Measurements from ENCODE around the gene C5orf63.

DNA sequence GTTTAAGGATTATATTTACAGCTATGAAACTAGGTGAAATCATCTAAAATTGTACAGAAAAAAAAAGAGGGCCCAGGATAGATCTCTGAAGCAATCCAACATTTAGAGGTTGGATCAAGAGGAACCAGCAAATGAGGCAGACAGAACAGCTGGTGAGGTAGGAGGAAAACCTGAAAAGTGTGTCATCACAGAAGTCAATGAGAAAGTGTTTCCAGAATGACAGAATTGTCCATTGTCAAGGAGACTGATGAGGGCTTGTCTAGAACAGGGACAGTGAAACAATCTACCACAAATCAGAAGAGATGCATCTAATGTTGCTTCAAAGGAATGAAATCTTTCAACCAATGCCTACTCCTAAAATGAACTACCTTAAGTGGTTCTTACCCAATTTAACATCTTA lies 6.6 kb downstream of the C5orf63 start:
- TF ChIP-seq, protein P1, sequence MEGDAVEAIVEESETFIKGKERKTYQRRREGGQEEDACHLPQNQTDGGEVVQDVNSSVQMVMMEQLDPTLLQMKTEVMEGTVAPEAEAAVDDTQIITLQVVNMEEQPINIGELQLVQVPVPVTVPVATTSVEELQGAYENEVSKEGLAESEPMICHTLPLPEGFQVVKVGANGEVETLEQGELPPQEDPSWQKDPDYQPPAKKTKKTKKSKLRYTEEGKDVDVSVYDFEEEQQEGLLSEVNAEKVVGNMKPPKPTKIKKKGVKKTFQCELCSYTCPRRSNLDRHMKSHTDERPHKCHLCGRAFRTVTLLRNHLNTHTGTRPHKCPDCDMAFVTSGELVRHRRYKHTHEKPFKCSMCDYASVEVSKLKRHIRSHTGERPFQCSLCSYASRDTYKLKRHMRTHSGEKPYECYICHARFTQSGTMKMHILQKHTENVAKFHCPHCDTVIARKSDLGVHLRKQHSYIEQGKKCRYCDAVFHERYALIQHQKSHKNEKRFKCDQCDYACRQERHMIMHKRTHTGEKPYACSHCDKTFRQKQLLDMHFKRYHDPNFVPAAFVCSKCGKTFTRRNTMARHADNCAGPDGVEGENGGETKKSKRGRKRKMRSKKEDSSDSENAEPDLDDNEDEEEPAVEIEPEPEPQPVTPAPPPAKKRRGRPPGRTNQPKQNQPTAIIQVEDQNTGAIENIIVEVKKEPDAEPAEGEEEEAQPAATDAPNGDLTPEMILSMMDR (conservative IDR thresholded peaks at IDR 0.05; ENCODE audit: low read depth in 2 of 2): no peak
- TF ChIP-seq POLR2AphosphoS5 (IDR thresholded peaks at IDR 0.05; ENCODE audit: low read depth) (no peak), EZH2 (IDR thresholded peaks at IDR 0.05; ENCODE audit: low read depth, unreplicated experiment) (no peak), EZH2phosphoT487 (IDR thresholded peaks at IDR 0.05; ENCODE audit: unreplicated experiment) (no peak), JUNB (IDR thresholded peaks at IDR 0.05; ENCODE audit: unreplicated experiment) (no peak)
- TF ChIP-seq, protein P2, sequence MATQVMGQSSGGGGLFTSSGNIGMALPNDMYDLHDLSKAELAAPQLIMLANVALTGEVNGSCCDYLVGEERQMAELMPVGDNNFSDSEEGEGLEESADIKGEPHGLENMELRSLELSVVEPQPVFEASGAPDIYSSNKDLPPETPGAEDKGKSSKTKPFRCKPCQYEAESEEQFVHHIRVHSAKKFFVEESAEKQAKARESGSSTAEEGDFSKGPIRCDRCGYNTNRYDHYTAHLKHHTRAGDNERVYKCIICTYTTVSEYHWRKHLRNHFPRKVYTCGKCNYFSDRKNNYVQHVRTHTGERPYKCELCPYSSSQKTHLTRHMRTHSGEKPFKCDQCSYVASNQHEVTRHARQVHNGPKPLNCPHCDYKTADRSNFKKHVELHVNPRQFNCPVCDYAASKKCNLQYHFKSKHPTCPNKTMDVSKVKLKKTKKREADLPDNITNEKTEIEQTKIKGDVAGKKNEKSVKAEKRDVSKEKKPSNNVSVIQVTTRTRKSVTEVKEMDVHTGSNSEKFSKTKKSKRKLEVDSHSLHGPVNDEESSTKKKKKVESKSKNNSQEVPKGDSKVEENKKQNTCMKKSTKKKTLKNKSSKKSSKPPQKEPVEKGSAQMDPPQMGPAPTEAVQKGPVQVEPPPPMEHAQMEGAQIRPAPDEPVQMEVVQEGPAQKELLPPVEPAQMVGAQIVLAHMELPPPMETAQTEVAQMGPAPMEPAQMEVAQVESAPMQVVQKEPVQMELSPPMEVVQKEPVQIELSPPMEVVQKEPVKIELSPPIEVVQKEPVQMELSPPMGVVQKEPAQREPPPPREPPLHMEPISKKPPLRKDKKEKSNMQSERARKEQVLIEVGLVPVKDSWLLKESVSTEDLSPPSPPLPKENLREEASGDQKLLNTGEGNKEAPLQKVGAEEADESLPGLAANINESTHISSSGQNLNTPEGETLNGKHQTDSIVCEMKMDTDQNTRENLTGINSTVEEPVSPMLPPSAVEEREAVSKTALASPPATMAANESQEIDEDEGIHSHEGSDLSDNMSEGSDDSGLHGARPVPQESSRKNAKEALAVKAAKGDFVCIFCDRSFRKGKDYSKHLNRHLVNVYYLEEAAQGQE (IDR thresholded peaks at IDR 0.05; ENCODE audit: unreplicated experiment): no peak
- TF ChIP-seq, protein P3, sequence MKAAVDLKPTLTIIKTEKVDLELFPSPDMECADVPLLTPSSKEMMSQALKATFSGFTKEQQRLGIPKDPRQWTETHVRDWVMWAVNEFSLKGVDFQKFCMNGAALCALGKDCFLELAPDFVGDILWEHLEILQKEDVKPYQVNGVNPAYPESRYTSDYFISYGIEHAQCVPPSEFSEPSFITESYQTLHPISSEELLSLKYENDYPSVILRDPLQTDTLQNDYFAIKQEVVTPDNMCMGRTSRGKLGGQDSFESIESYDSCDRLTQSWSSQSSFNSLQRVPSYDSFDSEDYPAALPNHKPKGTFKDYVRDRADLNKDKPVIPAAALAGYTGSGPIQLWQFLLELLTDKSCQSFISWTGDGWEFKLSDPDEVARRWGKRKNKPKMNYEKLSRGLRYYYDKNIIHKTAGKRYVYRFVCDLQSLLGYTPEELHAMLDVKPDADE (IDR thresholded peaks at IDR 0.05): no peak
